Activated naive CD8-positive, alpha-beta T cell treated with anti-CD3 and anti-CD28 coated beads, Interleukin-2, amount 50 U/mL, for 16 hours (primary cell): ENCODE results near the gene ANKRD30A.
"Not testable (repeated sequence)": the region's sequence is repeated elsewhere in the genome, so short reads cannot be mapped to it uniquely, and the experiment has no call there.

Experiments
- DNase-seq: peaks from one replicate; pipeline ENCODE4 v3.0.0-alpha.2; 2020; ENCODE audit warnings: low read depth, low spot score

Gene ANKRD30A

DNA sequence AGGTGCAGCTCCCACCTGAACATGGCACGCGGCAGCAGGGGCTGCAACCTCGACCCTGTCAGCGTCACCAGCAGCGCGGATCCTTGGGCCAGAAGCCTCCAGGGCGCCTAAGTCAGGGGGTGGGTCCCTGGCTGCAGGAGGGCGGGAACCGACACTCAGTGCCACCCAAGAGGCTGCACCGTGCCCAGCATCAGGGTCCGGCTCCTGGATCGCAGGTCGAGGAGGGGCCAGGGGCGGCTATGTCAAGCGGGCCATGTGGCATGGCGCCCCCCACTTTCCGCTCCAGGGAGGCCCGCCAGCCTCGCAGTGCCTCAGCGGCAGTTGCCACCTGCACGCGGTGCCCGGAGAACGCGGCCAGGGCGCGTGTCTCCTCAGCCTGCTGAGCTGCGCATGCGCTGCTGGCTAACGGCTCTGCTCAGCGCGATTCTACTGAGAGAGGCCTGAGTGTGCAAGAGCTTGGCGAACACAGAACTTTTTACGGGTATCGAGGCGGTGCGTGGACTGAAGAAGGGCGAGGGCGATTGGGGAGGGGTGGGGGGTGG lies at the start of gene ANKRD30A:
ANKRD30A (plus strand) TSS at position 408 of the 542 bp plus-strand sequence. CDS start 190 bp downstream, outside the sequence.
- DNase-seq, result no peak

DNA sequence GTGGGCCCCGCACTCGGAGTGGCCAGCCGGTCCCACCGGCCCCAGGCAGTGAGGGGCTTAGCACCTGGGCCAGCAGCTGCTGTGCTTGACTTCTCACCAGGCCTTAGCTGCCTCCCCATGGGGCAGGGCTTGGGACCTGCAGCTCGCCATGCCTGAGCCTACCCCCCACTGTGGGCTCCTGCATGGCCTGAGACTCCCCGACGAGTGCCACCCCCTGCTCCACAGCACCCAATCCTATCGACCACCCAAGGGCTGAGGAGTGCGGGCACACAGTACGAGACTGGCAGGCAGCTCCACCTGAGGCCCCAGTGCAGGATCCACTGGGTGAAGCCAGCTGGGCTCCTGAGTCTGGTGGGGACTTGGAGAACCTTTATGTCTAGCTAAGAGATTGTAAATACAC lies 49.3 kb upstream of the ANKRD30A start:
- not testable (repeated sequence) for DNase-seq

DNA sequence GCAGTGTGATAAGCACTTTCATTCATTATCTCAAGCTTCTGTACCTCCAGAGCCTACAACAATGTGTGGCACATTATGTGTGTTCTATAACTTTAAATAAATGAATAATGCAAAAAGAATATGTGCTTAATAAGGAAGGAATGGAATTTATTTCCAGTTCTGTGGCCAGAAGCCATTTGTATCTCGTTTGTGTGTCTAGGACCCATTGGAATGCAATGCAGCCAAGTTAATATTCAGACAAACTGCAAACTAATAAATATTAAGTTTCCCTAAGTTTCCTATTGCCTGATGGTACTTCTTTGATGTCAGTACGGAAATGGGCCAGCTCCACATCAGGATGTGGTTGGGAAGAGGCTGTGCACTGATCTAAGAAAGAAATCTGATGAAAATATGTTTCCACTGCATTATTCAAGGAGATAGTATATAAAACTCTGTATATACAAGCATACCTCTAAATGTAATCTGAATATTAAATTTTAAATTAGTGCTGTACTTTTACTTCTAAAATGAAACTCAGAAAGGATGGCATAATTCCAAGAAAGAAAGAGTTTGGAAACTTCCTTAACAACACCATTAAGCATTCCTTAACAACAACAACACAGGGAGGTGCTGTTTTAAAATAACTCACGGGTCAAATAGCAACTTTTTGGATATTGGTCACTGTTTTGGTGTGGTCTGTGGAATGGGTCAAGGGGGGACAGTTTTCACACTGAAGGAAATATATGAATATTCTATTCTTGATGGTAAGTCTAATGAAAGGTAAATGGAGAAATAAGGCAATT lies 29.4 kb upstream of the ANKRD30A start:
- DNase-seq, result no peak

- no peak for DNase-seq
These were observed 24.1 kb upstream of the ANKRD30A start for GRCh38 chr10:37101261-37101660.

DNA sequence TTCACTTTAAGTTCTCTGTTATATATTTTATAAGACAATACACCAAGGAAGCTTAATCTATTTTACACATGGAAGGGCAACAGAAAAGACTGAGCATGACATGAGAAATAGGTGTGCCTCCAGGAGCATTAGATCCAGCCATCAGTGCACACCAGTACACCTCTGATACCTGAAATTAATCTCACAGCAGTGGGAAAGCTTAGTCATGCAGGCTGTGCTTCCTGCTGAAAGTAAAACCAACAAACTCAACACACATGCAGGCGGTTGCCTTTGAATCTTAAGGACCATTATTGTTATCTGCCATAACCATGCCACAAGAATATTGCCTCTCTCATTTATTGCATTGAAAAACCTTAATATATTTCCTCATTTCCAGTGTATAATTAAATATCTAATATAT lies 16.4 kb upstream of the ANKRD30A start:
- DNase-seq, result no peak

DNA sequence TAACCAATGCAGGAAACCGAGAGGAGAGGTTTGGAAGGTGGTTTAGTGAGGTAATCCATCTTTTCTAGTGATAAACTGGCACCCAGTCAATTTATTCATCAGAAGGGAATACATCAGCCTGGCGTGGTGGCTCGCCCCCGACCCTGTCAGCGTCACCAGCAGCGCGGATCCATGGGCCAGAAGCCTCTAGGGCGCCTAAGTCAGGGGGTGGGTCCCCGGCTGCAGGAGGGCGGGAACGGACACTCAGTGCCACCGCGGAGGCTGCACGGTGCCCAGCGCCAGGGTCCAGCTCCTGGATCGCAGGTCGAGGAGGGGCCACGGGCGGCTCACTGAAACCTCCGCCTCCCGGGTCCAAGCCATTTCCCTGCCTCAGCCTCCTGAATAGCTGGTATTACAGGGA lies 866 bp upstream of the ANKRD30A start:
- no peak for DNase-seq

- no peak for DNase-seq
These were observed 523 bp downstream of the ANKRD30A start for GRCh38 chr10:37125921-37126320.

DNA sequence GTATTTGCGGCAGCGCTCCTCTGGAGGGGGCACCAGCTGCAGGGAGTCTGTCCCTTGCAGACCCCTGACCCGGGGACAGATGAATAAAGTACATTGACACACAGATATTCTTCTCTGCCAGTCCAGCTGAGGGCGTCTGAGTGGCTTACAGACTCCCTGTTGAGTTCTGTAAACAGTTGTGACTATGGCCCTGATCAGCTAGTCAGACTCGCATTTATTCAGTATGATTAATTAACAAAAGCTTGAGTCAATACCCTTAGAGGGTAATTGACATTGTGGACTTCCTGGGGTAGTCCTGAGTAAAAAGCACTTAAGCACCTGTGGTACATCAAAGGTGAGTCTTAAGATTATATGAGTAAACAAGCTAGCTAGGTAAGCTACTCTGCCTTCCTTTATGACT lies 21.0 kb downstream of the ANKRD30A start:
- DNase-seq, result no peak

GRCh38 chr10:37162430-37162829 lies 37.0 kb downstream of the ANKRD30A start:
- not testable (repeated sequence) for DNase-seq

- DNase-seq, result not testable (repeated sequence)
These were observed 46.5 kb downstream of the ANKRD30A start for GRCh38 chr10:37171945-37172344.

DNA sequence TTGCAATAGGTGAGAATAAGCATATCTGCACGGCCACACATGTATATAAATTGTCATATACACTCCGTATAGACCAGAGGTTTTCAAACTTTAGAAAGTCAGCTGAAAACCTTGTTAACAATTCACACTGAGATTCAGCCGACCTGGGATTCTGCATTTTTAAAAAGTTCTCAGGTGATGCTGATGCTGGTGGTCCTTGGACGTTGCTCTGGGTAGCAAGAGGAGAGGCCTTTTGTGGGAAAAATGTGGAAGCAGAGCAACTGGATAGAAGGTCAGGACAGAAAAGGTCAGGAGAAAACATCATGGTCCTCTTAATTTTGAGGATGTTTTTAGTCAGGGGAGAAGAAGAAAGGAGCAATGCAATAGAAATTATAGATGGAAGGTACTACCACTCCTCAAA lies 52.9 kb downstream of the ANKRD30A start:
- DNase-seq, result not testable (repeated sequence)

- DNase-seq, result not testable (repeated sequence)
These were observed 57.3 kb downstream of the ANKRD30A start for GRCh38 chr10:37182719-37183118.

DNA sequence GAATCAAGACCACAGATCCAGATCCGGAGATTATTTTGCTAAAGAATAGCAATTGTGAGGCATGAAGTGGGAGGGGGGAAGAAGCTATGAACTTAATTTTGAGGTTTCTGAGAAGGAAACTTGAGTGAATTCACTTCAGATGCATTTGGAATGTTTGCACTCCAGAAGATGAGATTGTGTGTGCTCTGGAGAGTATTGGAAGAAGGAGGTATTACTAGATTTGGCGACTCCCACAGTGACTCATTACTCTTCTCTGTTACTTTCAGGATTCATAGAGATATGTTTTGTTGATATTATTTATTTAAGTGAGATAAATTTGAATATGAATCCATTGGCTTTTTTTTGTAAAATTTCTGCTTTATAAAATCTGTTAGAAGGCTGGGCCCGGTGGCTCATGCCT lies 80.7 kb downstream of the ANKRD30A start:
- no peak for DNase-seq

- no peak for DNase-seq
These were observed 95.5 kb downstream of the ANKRD30A start for GRCh38 chr10:37220866-37221265.

- no peak for DNase-seq
These were observed 96.6 kb downstream of the ANKRD30A start for GRCh38 chr10:37222046-37222445.

DNA sequence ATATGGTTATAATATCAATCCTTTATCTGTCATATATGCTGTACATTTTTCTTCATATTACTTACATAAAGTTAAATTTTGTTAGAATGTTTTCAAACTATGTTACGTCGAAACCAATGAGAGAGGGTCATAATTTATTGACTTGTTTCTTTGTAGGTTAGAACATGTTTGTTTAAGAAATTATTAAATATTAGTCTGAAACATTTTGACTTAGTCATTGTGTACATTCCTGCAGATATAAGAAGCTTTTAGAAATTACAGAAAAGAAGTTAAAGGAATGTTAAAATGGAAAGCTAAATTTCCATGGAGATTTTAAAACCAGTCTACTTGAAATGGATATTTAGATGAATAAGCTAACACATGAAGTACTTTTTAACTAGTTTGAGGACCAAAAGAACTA lies 99.8 kb downstream of the ANKRD30A start:
- no peak for DNase-seq

DNA sequence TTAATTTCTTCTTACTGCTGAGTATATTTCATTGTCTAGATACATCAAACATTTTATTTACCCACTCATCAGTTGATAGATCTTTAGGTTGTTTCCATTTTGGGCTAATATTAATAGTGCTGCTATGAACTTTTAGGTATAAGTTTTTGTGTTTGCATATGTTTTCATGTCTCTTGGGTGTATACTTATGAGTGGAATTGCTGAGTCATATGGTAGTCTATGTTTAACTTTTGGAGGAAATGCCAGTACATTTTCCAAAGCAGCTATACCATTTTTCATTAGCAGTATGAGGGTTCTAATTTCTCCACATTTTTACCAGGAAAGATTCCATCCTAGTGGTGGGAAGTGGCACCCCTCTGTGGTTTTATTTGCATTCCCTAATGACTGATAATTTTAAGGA lies 101.1 kb downstream of the ANKRD30A start:
- DNase-seq, result no peak

DNA sequence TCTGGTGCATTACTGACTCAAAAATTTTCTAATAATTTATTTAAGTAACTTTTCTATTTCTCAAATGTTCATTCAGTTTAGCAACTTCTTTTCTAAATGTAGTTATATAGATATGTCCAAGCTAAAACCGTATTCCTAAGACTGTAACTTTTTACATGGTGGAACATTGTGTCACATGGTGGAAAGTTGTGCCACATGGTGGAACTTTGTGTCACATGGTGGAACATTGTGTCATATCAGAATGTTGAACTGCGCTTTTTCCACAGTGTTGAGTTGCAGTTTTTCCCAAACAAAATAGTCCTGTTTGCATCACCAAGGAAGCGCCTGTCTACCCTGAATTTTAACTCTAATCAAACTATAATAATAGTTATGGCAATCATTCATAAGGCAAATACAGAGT lies 109.3 kb downstream of the ANKRD30A start:
- DNase-seq, result no peak

DNA sequence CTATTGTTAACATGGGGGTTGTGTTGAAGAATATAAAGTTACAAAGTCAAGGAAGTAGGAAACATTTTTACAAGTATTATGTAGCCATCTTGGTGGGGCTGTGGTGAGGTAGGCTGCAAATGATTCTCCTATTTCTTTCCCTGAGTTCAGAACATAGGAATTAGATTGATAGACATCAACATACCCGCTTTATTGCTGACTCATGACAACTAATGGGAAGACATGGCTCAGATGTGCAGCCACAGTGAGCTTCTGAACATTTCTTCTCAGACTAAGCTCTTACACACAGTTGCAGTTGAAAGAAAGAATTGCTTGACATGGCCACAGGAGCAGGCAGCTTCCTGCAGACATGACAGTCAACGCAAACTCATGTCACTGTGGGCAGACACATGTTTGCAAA lies 110.7 kb downstream of the ANKRD30A start:
- DNase-seq, result no peak

- no peak for DNase-seq
These were observed 114.8 kb downstream of the ANKRD30A start for GRCh38 chr10:37240223-37240622.

DNA sequence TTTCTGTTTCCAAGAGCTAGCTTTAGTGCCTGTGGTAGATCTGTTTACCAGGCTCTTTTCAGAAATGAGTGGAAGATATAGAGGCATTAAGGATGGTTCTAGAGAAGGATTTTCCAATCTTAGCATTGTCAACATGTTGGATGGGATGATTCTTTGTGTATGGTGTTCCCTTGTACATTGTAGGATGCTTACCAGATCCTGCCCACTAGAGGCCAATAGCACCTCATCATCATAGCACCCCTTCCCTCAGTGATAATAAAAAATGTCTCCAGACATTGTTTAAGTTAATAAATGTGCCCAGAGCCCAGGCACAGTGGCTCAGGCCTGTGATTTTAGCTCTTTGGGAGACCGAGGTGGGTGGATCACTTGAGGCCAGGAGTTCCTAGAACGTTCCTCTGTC lies 121.2 kb downstream of the ANKRD30A start:
- no peak for DNase-seq

GRCh38 chr10:37255837-37256236 lies 130.4 kb downstream of the ANKRD30A start:
- not testable (repeated sequence) for DNase-seq

DNA sequence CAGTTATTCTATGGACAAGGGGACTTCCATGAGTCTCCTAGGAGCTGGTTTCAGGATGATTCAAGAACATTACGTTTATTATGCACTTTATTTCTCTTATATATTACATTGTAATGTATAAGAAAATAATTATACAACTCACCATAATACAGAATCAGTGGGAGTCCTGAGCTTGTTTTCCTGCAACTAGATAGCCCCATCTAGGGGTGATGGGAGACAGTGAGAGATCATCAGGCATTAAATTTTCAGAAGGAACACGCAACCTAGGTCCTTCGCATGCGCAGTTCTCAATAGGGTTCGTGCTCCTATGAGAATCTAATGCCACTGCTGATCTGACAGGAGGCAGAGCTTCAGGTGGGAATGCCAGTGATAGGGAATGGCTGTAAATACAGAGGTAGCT lies 137.9 kb downstream of the ANKRD30A start:
- no peak for DNase-seq
